Astrocyte (in vitro differentiated cells and primary cell): ENCODE measurements around the gene RBFOX2.

Experiments used
- CTCF ChIP-seq: IDR thresholded peaks from 2 replicates; pipeline ENCODE4 v1.5.1; 2011; ENCODE audit warnings: low read depth, mild to moderate bottlenecking, inconsistent platforms, low read length, moderate library complexity; ENCODE audit not compliant: insufficient read depth
- EZH2 ChIP-seq: IDR thresholded peaks from 2 replicates; pipeline ENCODE4 v1.6.1; 2012; ENCODE audit warnings: mild to moderate bottlenecking, low read length, inconsistent platforms; ENCODE audit not compliant: insufficient read depth

- TF ChIP-seq CTCF (no peak), EZH2 (no peak)
These were observed 23.9 kb upstream of the RBFOX2 start for GRCh38 chr22:36052505-36052941.
